Gastroesophageal sphincter (tissue), 3 donors: Measurements from ENCODE around the gene KLHL40.

ENCODE experiments used
- POLR2A ChIP-seq, 2 donors: fragments of 450-650 bp; IDR thresholded peaks; one replicate each; pipeline ENCODE4 v1.6.1; 2017; ENCODE audit warnings: antibody characterized with exemption in 2 of 2, mild to moderate bottlenecking in 2 of 2, moderate library complexity in 1 of 2
- POLR2AphosphoS5 ChIP-seq: sonication (generic); formaldehyde crosslinking; IDR thresholded peaks from one replicate; pipeline ENCODE4 v1.6.1; 2017; ENCODE audit warnings: antibody characterized with exemption
- TF ChIP-seq, protein P1 (sequence below), 4 experiments: fragments of 200-600 bp in 2 of 4; fragments of 450-650 bp in 2 of 4; sonication (generic) in 1 of 4; IDR thresholded peaks; one replicate each; pipeline ENCODE4 v1.5.1; 2017 to 2019; ENCODE audit warnings: antibody characterized with exemption in 4 of 4, mild to moderate bottlenecking in 2 of 4, moderate library complexity in 2 of 4

DNA sequence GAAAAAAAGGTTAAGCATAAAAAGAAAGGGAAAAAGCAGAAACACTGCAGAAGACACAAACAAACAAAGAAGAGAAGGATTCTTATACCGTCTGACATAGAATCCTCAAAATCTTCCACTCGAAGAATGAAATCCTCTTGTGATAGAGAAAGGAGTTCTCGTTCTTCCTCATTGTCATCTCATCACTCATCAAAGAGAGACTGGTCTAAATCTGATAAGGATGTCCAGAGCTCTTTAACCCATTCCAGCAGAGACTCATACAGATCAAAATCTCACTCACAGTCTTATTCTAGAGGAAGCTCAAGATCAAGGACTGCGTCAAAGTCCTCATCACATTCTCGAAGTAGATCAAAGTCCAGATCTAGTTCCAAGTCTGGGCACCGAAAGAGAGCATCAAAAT lies 48.3 kb upstream of the KLHL40 start:
- TF ChIP-seq POLR2A (IDR thresholded peaks at IDR 0.05) (no peak), POLR2AphosphoS5 (no peak)
- TF ChIP-seq, protein P1, sequence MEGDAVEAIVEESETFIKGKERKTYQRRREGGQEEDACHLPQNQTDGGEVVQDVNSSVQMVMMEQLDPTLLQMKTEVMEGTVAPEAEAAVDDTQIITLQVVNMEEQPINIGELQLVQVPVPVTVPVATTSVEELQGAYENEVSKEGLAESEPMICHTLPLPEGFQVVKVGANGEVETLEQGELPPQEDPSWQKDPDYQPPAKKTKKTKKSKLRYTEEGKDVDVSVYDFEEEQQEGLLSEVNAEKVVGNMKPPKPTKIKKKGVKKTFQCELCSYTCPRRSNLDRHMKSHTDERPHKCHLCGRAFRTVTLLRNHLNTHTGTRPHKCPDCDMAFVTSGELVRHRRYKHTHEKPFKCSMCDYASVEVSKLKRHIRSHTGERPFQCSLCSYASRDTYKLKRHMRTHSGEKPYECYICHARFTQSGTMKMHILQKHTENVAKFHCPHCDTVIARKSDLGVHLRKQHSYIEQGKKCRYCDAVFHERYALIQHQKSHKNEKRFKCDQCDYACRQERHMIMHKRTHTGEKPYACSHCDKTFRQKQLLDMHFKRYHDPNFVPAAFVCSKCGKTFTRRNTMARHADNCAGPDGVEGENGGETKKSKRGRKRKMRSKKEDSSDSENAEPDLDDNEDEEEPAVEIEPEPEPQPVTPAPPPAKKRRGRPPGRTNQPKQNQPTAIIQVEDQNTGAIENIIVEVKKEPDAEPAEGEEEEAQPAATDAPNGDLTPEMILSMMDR (IDR thresholded peaks at IDR 0.05): no peak
